Calu3 (cell line): ENCODE measurements around the gene DPM2. TPM values are rescaled to one million over a fixed set of nuclear protein-coding genes. Genes with fewer than 3 reads are reported as not detected.

Experiments used
- BruUV-seq: library from RNA; stranded (reverse); fragments of 400-500 nt; replicated peaks from 2 replicates; lab custom pipeline; 2021; lab: Mats Ljungman, UMichigan
- CTCF ChIA-PET: fragments of 300-600 bp; sonication (Branson Sonifier 250); formaldehyde crosslinking; loops from one replicate; lab custom pipeline; 2022; ENCODE audit warnings: antibody characterized with exemption; lab: Charles Lee
- DNase-seq: peaks from one replicate; pipeline ENCODE4 v3.0.0; 2022
- H3K27ac Mint-ChIP-seq: one replicate; pipeline ENCODE4 v1.8.0; 2022; ENCODE audit warnings: mixed read lengths; ENCODE audit not compliant: unreplicated experiment
- H3K27me3 Mint-ChIP-seq: one replicate; pipeline ENCODE4 v1.8.0; 2022; ENCODE audit warnings: mixed read lengths; ENCODE audit not compliant: unreplicated experiment
- H3K36me3 Mint-ChIP-seq: one replicate; pipeline ENCODE4 v1.8.0; 2022; ENCODE audit warnings: mild to moderate bottlenecking, moderate library complexity, mixed read lengths; ENCODE audit not compliant: insufficient read depth, unreplicated experiment
- H3K4me1 Mint-ChIP-seq: one replicate; pipeline ENCODE4 v1.8.0; 2022; ENCODE audit warnings: mild to moderate bottlenecking, low read depth, mixed read lengths; ENCODE audit not compliant: unreplicated experiment
- H3K4me3 Mint-ChIP-seq: one replicate; pipeline ENCODE4 v1.8.0; 2022; ENCODE audit warnings: mild to moderate bottlenecking, low read depth, moderate library complexity, mixed read lengths; ENCODE audit not compliant: unreplicated experiment
- H3K9me3 Mint-ChIP-seq: one replicate; pipeline ENCODE4 v1.8.0; 2022; ENCODE audit warnings: low read depth, mixed read lengths; ENCODE audit not compliant: unreplicated experiment
- intact Hi-C: fragments of 100-400 bp; cut with micrococcal nuclease; formaldehyde crosslinking; loops from one replicate; pipeline ENCODE4 v1.10.0; 2022; ENCODE audit not compliant: unreplicated experiment
- total RNA-seq: library from RNA; stranded (reverse); gene quantifications from 2 replicates; pipeline ENCODE4 v1.2.3, GENCODE V29; 2022
- TF ChIP-seq, protein P1 (sequence below): fragments of 200-600 bp; IDR thresholded peaks from one replicate; pipeline ENCODE4 v1.8.0; 2022; ENCODE audit warnings: antibody characterized with exemption; ENCODE audit not compliant: unreplicated experiment

The DPM2 gene
- total RNA-seq, 1 experiment from 2014 or later = 31.5 TPM

GRCh38 chr9:127959841-127960409 is 22.3 kb upstream of the DPM2 start:
- intact Hi-C loops = no loop called here
- CTCF ChIA-PET = no interaction called here
- H3K27me3 Mint-ChIP-seq = no peaks in the 10 kb centered on the region
- TF ChIP-seq, protein P1, sequence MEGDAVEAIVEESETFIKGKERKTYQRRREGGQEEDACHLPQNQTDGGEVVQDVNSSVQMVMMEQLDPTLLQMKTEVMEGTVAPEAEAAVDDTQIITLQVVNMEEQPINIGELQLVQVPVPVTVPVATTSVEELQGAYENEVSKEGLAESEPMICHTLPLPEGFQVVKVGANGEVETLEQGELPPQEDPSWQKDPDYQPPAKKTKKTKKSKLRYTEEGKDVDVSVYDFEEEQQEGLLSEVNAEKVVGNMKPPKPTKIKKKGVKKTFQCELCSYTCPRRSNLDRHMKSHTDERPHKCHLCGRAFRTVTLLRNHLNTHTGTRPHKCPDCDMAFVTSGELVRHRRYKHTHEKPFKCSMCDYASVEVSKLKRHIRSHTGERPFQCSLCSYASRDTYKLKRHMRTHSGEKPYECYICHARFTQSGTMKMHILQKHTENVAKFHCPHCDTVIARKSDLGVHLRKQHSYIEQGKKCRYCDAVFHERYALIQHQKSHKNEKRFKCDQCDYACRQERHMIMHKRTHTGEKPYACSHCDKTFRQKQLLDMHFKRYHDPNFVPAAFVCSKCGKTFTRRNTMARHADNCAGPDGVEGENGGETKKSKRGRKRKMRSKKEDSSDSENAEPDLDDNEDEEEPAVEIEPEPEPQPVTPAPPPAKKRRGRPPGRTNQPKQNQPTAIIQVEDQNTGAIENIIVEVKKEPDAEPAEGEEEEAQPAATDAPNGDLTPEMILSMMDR = no peak
- peak overlapping the region; percentile 29 for H3K4me3 Mint-ChIP-seq
- peaks cover 40% of the 10 kb centered on the region for H3K36me3 Mint-ChIP-seq
- DNase-seq = no peak
- no peaks in the 10 kb centered on the region for H3K9me3 Mint-ChIP-seq
- H3K4me1 Mint-ChIP-seq = peaks cover 47% of the 10 kb centered on the region
- BruUV-seq = no TSS peak
- H3K27ac Mint-ChIP-seq = peak overlapping the region; percentile 71

- peaks cover 36% of the 10 kb centered on the region for H3K36me3 Mint-ChIP-seq
- no peak overlapping the region for H3K27ac Mint-ChIP-seq
- peaks cover 52% of the 10 kb centered on the region for H3K4me1 Mint-ChIP-seq
- no peaks in the 10 kb centered on the region for H3K9me3 Mint-ChIP-seq
- TF ChIP-seq, protein P1 = no peak
- no TSS peak for BruUV-seq
- CTCF ChIA-PET = no interaction called here
- no peak for DNase-seq
- intact Hi-C loops = no loop called here
- H3K4me3 Mint-ChIP-seq = no peak overlapping the region
- H3K27me3 Mint-ChIP-seq = no peaks in the 10 kb centered on the region
These were observed 21.7 kb upstream of the DPM2 start for GRCh38 chr9:127959398-127959797.

- Mint-ChIP-seq H3K4me3 (no peak overlapping the region), H3K4me1 (peaks cover 55% of the 10 kb centered on the region)
These were observed 21.1 kb upstream of the DPM2 start for GRCh38 chr9:127958728-127959127.

DNA sequence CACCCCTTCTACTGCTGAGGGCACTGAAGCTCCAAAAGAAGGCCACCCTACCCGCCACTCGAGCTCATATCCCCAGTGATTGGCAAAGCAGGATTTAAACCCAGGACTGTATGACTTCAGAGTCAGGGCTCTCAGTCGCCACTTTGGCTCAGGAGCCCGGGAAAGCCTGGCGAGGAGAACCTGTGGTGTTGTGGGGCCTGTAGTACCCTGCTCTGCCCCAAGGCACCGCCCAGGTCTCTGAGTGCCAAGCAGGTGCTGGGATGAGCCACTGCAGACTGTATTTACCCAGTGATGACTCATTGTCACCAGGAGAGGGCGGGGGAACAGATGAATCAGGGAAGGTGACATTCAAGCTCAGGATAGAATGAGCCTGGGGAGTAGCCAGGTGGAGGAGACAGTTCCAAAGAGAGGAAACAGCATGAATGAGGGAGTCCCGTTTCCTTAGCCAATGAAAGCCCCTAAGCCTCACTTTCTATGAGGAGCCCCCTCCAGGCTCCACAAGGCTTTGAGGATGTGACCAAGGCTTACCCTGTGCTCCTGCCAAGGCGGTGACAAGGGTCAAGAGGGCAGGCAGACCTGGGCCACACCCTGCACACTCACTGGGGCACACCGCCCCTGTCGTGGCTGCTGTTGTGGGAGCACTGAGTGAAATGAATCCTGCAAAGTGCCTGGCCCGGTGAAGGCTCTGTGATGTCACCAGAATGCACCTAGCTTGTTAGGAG is 17.8 kb upstream of the DPM2 start:
- TF ChIP-seq, protein P1 = peak; percentile 60
- no peaks in the 10 kb centered on the region for H3K9me3 Mint-ChIP-seq
- H3K4me1 Mint-ChIP-seq = peaks cover 47% of the 10 kb centered on the region
- peaks cover 29% of the 10 kb centered on the region for H3K36me3 Mint-ChIP-seq
- BruUV-seq = no TSS peak
- intact Hi-C loops = loop anchor here (2.0 kb wide), 1 partner anchor 23 kb away; no protein-coding TSS in a partner anchor
- peak; percentile 87 for DNase-seq
- no peaks in the 10 kb centered on the region for H3K27me3 Mint-ChIP-seq
- CTCF ChIA-PET = interaction anchor here (0.6 to 2.5 kb wide), 10 partner anchors 10 to 162 kb away, joined by 3 to 16 read pairs (median 4); no protein-coding TSS in a partner anchor
- H3K4me3 Mint-ChIP-seq = peak overlapping the region; percentile 57
- H3K27ac Mint-ChIP-seq = peak overlapping the region; percentile 85

More at GRCh38 chr9:127958728-127959127, 21.1 kb upstream of the DPM2 start:
- Mint-ChIP-seq H3K36me3 (peaks cover 31% of the 10 kb centered on the region), H3K27me3 (no peaks in the 10 kb centered on the region), H3K9me3 (no peaks in the 10 kb centered on the region), H3K27ac (no peak overlapping the region)
- BruUV-seq = no TSS peak
- no peak for DNase-seq
- intact Hi-C loops = no loop called here
- TF ChIP-seq, protein P1 = no peak
- CTCF ChIA-PET = no interaction called here
